ENCODE results near the gene KCNK1. TPM values are rescaled to one million over a fixed set of nuclear protein-coding genes. Genes with fewer than 3 reads are reported as not detected.

KCNK1 gene
- total RNA-seq, 2 donors from 2014 or later: 31.2 to 48.0 TPM

- Histone ChIP-seq H3K4me3 (no peak overlapping the region), H3K27ac (no peak overlapping the region), H3K36me3 (no peaks in the 10 kb centered on the region), H3K27me3 (no peaks in the 10 kb centered on the region), H3K9me3 (no peaks in the 10 kb centered on the region), H3K9ac (ENCODE audit: low read depth in 2 of 2, low read length in 2 of 2) (no peak overlapping the region), H3K4me1 (no peaks in the 10 kb centered on the region)
- intact Hi-C loops (cut with DNase I): no loop called here
- no peak for DNase-seq
- TF ChIP-seq, protein P1, sequence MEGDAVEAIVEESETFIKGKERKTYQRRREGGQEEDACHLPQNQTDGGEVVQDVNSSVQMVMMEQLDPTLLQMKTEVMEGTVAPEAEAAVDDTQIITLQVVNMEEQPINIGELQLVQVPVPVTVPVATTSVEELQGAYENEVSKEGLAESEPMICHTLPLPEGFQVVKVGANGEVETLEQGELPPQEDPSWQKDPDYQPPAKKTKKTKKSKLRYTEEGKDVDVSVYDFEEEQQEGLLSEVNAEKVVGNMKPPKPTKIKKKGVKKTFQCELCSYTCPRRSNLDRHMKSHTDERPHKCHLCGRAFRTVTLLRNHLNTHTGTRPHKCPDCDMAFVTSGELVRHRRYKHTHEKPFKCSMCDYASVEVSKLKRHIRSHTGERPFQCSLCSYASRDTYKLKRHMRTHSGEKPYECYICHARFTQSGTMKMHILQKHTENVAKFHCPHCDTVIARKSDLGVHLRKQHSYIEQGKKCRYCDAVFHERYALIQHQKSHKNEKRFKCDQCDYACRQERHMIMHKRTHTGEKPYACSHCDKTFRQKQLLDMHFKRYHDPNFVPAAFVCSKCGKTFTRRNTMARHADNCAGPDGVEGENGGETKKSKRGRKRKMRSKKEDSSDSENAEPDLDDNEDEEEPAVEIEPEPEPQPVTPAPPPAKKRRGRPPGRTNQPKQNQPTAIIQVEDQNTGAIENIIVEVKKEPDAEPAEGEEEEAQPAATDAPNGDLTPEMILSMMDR (IDR thresholded peaks at IDR 0.05): no peak
Measured at GRCh38 chr1:233647636-233648035, 33.7 kb downstream of the KCNK1 start.

DNA sequence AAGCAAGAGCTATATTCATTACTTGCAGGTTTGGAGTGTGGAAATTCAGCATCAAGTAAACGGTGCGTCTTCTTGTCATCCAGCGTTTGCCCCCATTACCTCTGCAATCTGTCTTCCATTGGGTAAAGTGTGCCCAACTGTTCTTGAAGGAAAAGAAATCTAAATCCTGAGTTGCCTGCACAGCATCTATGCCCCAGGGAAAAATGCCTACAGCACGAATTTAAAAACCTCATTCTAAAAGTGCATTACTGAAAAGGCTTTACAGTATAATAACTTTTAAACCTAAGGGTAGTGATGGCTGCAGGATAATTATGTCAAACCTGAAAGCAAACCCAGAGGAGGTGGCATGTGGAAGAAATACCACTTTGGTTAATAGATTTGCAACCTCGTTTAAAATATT lies 37.2 kb downstream of the KCNK1 start:
- Histone ChIP-seq H3K9ac (ENCODE audit: low read depth in 2 of 2, low read length in 2 of 2) (no peak overlapping the region), H3K27ac (no peak overlapping the region), H3K4me3 (no peak overlapping the region), H3K36me3 (no peaks in the 10 kb centered on the region), H3K9me3 (no peaks in the 10 kb centered on the region), H3K4me1 (no peaks in the 10 kb centered on the region), H3K27me3 (no peaks in the 10 kb centered on the region)
- intact Hi-C loops (cut with DNase I): no loop called here
- TF ChIP-seq, protein P1 (IDR thresholded peaks at IDR 0.05): no peak
- DNase-seq: no peak

- TF ChIP-seq, protein P1 (IDR thresholded peaks at IDR 0.05): no peak
- no peak overlapping the region for H3K4me3 ChIP-seq
- H3K4me1 ChIP-seq: no peaks in the 10 kb centered on the region
- no peak for DNase-seq
- H3K9me3 ChIP-seq: no peaks in the 10 kb centered on the region
- intact Hi-C loops (cut with DNase I): no loop called here
- no peaks in the 10 kb centered on the region for H3K27me3 ChIP-seq
- H3K36me3 ChIP-seq: no peaks in the 10 kb centered on the region
- no peak overlapping the region for H3K9ac ChIP-seq (ENCODE audit: low read depth in 2 of 2, low read length in 2 of 2)
- H3K27ac ChIP-seq: no peak overlapping the region
Measured at GRCh38 chr1:233651563-233652233, 37.8 kb downstream of the KCNK1 start.

- no peak for DNase-seq
- Histone ChIP-seq H3K27me3 (no peaks in the 10 kb centered on the region), H3K9ac (ENCODE audit: low read depth in 2 of 2, low read length in 2 of 2) (no peak overlapping the region), H3K9me3 (no peaks in the 10 kb centered on the region), H3K4me1 (no peaks in the 10 kb centered on the region), H3K36me3 (no peaks in the 10 kb centered on the region), H3K4me3 (no peak overlapping the region), H3K27ac (no peak overlapping the region)
- intact Hi-C loops (cut with DNase I): no loop called here
- TF ChIP-seq, protein P1 (IDR thresholded peaks at IDR 0.05): no peak
Measured at GRCh38 chr1:233652526-233652925, 38.6 kb downstream of the KCNK1 start.

DNA sequence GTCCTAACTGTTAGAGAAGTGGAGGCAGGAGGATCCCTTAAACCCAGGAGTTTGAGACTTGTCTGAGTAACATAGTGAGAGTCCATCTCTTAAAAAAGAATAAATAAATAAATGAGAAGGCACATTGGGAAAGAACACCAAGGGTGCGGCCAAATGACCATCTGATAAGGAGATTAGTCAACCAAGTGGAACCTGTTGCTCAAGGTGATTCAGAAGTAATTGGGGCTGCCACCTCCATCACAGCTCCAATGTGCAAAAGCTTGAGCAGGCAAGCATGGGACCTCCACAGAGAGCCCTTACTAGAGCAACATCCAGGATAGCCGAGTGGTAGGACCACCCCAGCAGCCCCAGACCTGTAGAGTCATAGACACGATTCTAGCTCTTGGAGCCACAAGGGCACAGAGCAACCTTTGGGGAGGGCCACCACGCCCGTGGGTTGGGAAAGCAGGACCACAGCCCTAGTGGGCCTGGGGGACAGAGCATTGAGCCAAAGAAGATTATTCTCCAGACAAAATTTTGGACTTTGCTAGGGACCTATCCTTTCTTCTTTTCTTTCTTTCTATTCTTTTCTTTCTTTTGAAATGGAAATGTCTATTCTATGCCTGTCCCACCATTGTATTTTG lies 40.9 kb downstream of the KCNK1 start:
- Histone ChIP-seq H3K9ac (ENCODE audit: low read depth in 2 of 2, low read length in 2 of 2) (no peak overlapping the region), H3K27me3 (no peaks in the 10 kb centered on the region), H3K27ac (peak overlapping the region; percentile 54), H3K4me3 (no peak overlapping the region), H3K36me3 (no peaks in the 10 kb centered on the region), H3K9me3 (no peaks in the 10 kb centered on the region), H3K4me1 (no peaks in the 10 kb centered on the region)
- TF ChIP-seq, protein P1 (IDR thresholded peaks at IDR 0.05): no peak
- intact Hi-C loops (cut with DNase I): no loop called here
- peak; percentile 49 for DNase-seq
